PC-9 (cell line): Measurements from ENCODE around the gene FOXL1. TPM values are rescaled to one million over a fixed set of nuclear protein-coding genes. Genes with fewer than 3 reads are reported as not detected.

Source experiments
- BruUV-seq: library from RNA; stranded (reverse); fragments of 400-500 nt; replicated peaks from 2 replicates; lab custom pipeline; 2021; lab: Mats Ljungman, UMichigan
- CTCF ChIA-PET: fragments of 300-600 bp; sonication (Branson Sonifier 250); formaldehyde crosslinking; loops from one replicate; lab custom pipeline; 2022; ENCODE audit warnings: antibody characterized with exemption; lab: Charles Lee
- POLR2A ChIA-PET: fragments of 300-600 bp; sonication (Branson Sonifier 250); formaldehyde crosslinking; loops from one replicate; lab custom pipeline; 2022; ENCODE audit warnings: antibody characterized with exemption; ENCODE audit not compliant: unreplicated experiment; lab: Charles Lee
- DNase-seq, 2 experiments: peaks; one replicate each; pipeline versions ENCODE4 v3.0.0 to v3.0.0-alpha.2; 2015 to 2022; ENCODE audit warnings: mixed read lengths in 1 of 2
- H2AFZ ChIP-seq: fragments of 200-600 bp; sonication (generic); 2 replicates; pipeline ENCODE4 v1.8.1; 2017; ENCODE audit warnings: antibody characterized with exemption
- H3F3A ChIP-seq: fragments of 200-600 bp; sonication (generic); 2 replicates; pipeline ENCODE4 v1.8.1; 2017; ENCODE audit warnings: antibody characterized with exemption, mild to moderate bottlenecking, low read depth; ENCODE audit not compliant: insufficient read depth
- H3K27ac ChIP-seq: fragments of 200-600 bp; sonication (generic); 2 replicates; pipeline ENCODE4 v1.6.1; 2016; ENCODE audit warnings: mixed run types
- H3K27me3 ChIP-seq: fragments of 200-600 bp; sonication (generic); 2 replicates; pipeline ENCODE4 v1.6.1; 2016; ENCODE audit warnings: low read depth, mixed run types; ENCODE audit not compliant: insufficient read depth
- H3K36me3 ChIP-seq: fragments of 200-600 bp; sonication (generic); 2 replicates; pipeline ENCODE4 v1.6.1; 2016; ENCODE audit warnings: low read depth, mixed run types
- H3K4me1 ChIP-seq: fragments of 200-600 bp; sonication (generic); replicated peaks from 2 replicates; pipeline ENCODE4 v1.6.1; 2016; ENCODE audit warnings: mixed run types; ENCODE audit not compliant: insufficient read depth
- H3K4me2 ChIP-seq: fragments of 200-600 bp; sonication (generic); 2 replicates; pipeline ENCODE4 v1.6.1; 2017; ENCODE audit warnings: mixed run types
- H3K4me3 ChIP-seq: fragments of 200-600 bp; sonication (generic); 2 replicates; pipeline ENCODE4 v1.6.1; 2016; ENCODE audit warnings: mixed run types
- H3K79me2 ChIP-seq: fragments of 200-600 bp; sonication (generic); 2 replicates; pipeline ENCODE4 v1.6.1; 2017; ENCODE audit warnings: low read depth, mixed run types
- H3K9me2 ChIP-seq: fragments of 200-600 bp; sonication (generic); 2 replicates; pipeline ENCODE4 v1.8.1; 2017; ENCODE audit warnings: mild to moderate bottlenecking; ENCODE audit not compliant: insufficient read depth
- H3K9me3 ChIP-seq: fragments of 200-600 bp; sonication (generic); 2 replicates; pipeline ENCODE4 v1.8.1; 2016; ENCODE audit warnings: low read depth; ENCODE audit not compliant: insufficient read depth
- H4K20me1 ChIP-seq: fragments of 200-600 bp; sonication (generic); 2 replicates; pipeline ENCODE4 v1.8.1; 2017; ENCODE audit not compliant: insufficient read depth
- EZH2 ChIP-seq: fragments of 200-600 bp; sonication (generic); IDR thresholded peaks from 2 replicates; pipeline ENCODE4 v1.8.0; 2017; ENCODE audit warnings: antibody characterized with exemption, low read depth
- intact Hi-C: fragments of 100-400 bp; cut with micrococcal nuclease; formaldehyde crosslinking; loops from one replicate; pipeline ENCODE4 v1.10.0; 2022; ENCODE audit not compliant: unreplicated experiment
- total RNA-seq: library from RNA; stranded (reverse); gene quantifications from 2 replicates; pipeline ENCODE4 v1.2.3, GENCODE V29; 2021
- TF ChIP-seq, protein P1 (sequence below): fragments of 200-600 bp; sonication (generic); conservative IDR thresholded peaks from 2 replicates; pipeline ENCODE4 v1.6.1; 2017; ENCODE audit warnings: mixed run types, antibody characterized with exemption, mild to moderate bottlenecking, moderate library complexity

The FOXL1 gene
- total RNA-seq, 1 experiment from 2014 or later: not detected

DNA sequence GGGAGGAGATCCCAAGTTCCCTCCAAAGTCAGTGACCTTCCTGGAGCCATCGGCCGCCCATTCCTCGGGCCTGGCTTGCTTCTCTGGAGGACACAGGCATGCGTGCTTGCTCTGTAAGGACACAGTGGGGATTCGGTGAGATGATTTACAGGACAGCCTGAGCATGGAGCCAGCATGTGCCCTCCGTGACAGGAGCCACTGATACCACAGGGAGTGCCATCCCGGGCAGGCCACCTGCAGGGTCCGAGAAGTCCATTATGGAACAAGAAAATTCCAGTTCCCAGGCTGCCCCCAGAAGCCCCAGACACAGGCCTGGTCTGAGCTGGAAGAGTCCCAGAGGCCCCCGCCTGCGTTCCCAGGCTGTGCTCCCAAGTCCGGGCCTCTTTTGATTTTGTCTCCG lies 47.9 kb downstream of the FOXL1 start:
- POLR2A ChIA-PET: no interaction called here
- DNase-seq: no peak
- no peak overlapping the region for H3K27ac ChIP-seq
- no peak overlapping the region for H3K4me2 ChIP-seq
- no peaks in the 10 kb centered on the region for H3K79me2 ChIP-seq
- peaks cover 100% of the 10 kb centered on the region for H3K27me3 ChIP-seq
- BruUV-seq: no TSS peak
- TF ChIP-seq, protein P1, sequence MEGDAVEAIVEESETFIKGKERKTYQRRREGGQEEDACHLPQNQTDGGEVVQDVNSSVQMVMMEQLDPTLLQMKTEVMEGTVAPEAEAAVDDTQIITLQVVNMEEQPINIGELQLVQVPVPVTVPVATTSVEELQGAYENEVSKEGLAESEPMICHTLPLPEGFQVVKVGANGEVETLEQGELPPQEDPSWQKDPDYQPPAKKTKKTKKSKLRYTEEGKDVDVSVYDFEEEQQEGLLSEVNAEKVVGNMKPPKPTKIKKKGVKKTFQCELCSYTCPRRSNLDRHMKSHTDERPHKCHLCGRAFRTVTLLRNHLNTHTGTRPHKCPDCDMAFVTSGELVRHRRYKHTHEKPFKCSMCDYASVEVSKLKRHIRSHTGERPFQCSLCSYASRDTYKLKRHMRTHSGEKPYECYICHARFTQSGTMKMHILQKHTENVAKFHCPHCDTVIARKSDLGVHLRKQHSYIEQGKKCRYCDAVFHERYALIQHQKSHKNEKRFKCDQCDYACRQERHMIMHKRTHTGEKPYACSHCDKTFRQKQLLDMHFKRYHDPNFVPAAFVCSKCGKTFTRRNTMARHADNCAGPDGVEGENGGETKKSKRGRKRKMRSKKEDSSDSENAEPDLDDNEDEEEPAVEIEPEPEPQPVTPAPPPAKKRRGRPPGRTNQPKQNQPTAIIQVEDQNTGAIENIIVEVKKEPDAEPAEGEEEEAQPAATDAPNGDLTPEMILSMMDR: no peak
- no peak for TF ChIP-seq EZH2
- no peak overlapping the region for H3K4me3 ChIP-seq
- H3K36me3 ChIP-seq: no peaks in the 10 kb centered on the region
- no peaks in the 10 kb centered on the region for H3K9me3 ChIP-seq
- no peaks in the 10 kb centered on the region for H4K20me1 ChIP-seq
- H3F3A ChIP-seq: no peaks in the 10 kb centered on the region
- CTCF ChIA-PET: no interaction called here
- intact Hi-C loops: no loop called here
- H2AFZ ChIP-seq: no peak overlapping the region
- H3K9me2 ChIP-seq: no peaks in the 10 kb centered on the region
- no peaks in the 10 kb centered on the region for H3K4me1 ChIP-seq

DNA sequence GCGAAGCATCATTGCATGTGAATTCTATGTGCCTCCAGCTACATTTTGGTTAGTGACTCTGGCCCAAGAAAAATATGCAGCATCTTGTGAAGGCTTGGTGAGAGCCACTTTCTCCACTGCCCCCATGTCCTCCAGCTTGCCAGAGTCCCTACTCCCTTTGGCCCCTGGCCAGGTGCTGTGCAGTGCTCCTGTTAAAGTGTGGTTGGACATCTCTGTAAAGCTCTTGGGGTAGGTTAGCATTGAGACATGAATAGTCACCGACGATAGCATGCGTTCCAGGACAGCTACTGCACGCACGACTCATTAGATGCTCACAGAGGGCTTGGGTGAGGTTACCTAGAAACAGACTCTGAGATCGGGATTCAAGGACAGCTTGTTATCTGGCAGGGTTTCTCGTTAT lies 48.6 kb downstream of the FOXL1 start:
- no peak overlapping the region for H3K4me3 ChIP-seq
- H3K27me3 ChIP-seq: peaks cover 100% of the 10 kb centered on the region
- H3K9me2 ChIP-seq: no peaks in the 10 kb centered on the region
- no peaks in the 10 kb centered on the region for H3K4me1 ChIP-seq
- no peaks in the 10 kb centered on the region for H3K9me3 ChIP-seq
- DNase-seq: no peak
- H3F3A ChIP-seq: no peaks in the 10 kb centered on the region
- intact Hi-C loops: no loop called here
- no TSS peak for BruUV-seq
- H4K20me1 ChIP-seq: no peaks in the 10 kb centered on the region
- ChIA-PET POLR2A (no interaction called here), CTCF (no interaction called here)
- no peaks in the 10 kb centered on the region for H3K36me3 ChIP-seq
- no peak overlapping the region for H2AFZ ChIP-seq
- no peaks in the 10 kb centered on the region for H3K79me2 ChIP-seq
- no peak for TF ChIP-seq EZH2
- TF ChIP-seq, protein P1: no peak
- H3K4me2 ChIP-seq: no peak overlapping the region
- H3K27ac ChIP-seq: no peak overlapping the region

DNA sequence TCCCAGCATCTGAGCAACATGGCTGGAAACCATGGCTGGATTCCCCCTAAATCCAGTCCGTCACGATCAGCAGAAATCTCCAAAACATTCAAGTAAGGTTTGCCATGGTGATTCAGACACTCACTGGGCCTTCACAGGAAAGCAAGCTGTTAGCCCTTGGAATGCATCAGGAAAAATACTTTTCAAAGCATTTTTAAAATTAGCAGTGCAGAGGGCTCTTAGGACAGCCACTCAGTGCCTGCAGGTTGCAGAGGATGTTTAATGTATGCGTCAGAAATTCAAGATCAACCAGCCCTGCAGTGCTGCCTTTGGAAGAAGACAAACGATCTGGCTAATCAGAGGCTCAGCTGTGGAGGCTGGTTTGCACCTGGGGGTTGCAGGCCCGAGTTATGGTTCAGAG lies 50.3 kb downstream of the FOXL1 start:
- no peak for DNase-seq
- Histone ChIP-seq H3K9me2 (no peaks in the 10 kb centered on the region), H3K4me1 (no peaks in the 10 kb centered on the region), H4K20me1 (no peaks in the 10 kb centered on the region), H2AFZ (no peak overlapping the region), H3K36me3 (no peaks in the 10 kb centered on the region), H3K27me3 (peaks cover 100% of the 10 kb centered on the region), H3K27ac (no peak overlapping the region), H3K79me2 (no peaks in the 10 kb centered on the region), H3K9me3 (no peaks in the 10 kb centered on the region), H3F3A (no peaks in the 10 kb centered on the region), H3K4me2 (no peak overlapping the region), H3K4me3 (no peak overlapping the region)
- POLR2A ChIA-PET: no interaction called here
- BruUV-seq: no TSS peak
- TF ChIP-seq EZH2: no peak
- TF ChIP-seq, protein P1: no peak
- intact Hi-C loops: no loop called here
- CTCF ChIA-PET: no interaction called here
